Glutamatergic neuron (in vitro differentiated cells): ENCODE results near the gene TEX19. TPM values are rescaled to one million over a fixed set of nuclear protein-coding genes. Genes with fewer than 3 reads are reported as not detected.

Experiments used
- DNase-seq: peaks from one replicate; pipeline ENCODE4 v3.0.0; 2022
- H3K27ac Mint-ChIP-seq: one replicate; pipeline ENCODE4 v1.8.0; 2020; ENCODE audit warnings: mild to moderate bottlenecking, mixed read lengths, inconsistent platforms; ENCODE audit not compliant: unreplicated experiment
- H3K27me3 Mint-ChIP-seq: one replicate; pipeline ENCODE4 v1.8.0; 2020; ENCODE audit warnings: mild to moderate bottlenecking, moderate library complexity, mixed read lengths, inconsistent platforms; ENCODE audit not compliant: unreplicated experiment
- H3K36me3 Mint-ChIP-seq: one replicate; pipeline ENCODE4 v1.8.0; 2020; ENCODE audit warnings: mild to moderate bottlenecking, mixed read lengths, inconsistent platforms; ENCODE audit not compliant: unreplicated experiment
- H3K4me1 Mint-ChIP-seq: one replicate; pipeline ENCODE4 v1.8.0; 2020; ENCODE audit warnings: mild to moderate bottlenecking, low read depth, mixed read lengths, inconsistent platforms; ENCODE audit not compliant: unreplicated experiment
- H3K4me3 Mint-ChIP-seq: one replicate; pipeline ENCODE4 v1.8.0; 2020; ENCODE audit warnings: mild to moderate bottlenecking, mixed read lengths, inconsistent platforms; ENCODE audit not compliant: unreplicated experiment
- H3K9me3 Mint-ChIP-seq: one replicate; pipeline ENCODE4 v1.8.0; 2020; ENCODE audit warnings: mild to moderate bottlenecking, moderate library complexity, mixed read lengths, inconsistent platforms; ENCODE audit not compliant: unreplicated experiment
- long read RNA-seq: library from polyadenylated mRNA; unstranded; transcript quantifications from one replicate; pipeline ENCODE4 v2.0.0, GENCODE V29; 2020; ENCODE audit not compliant: unreplicated experiment
- total RNA-seq: library from RNA; stranded (reverse); fragmentation: NEBNext Ultra II Directional; extraction: Animal tissue kit (Norgen Biotek cat#: 25700); gene quantifications from one replicate; pipeline ENCODE4 v1.2.1, GENCODE V29; 2021; ENCODE audit not compliant: unreplicated experiment
- TF ChIP-seq, protein P1 (sequence below): fragments of 200-600 bp; sonication (generic); IDR thresholded peaks from one replicate; pipeline ENCODE4 v1.5.0; 2021; ENCODE audit not compliant: partially characterized antibody, unreplicated experiment

TEX19 gene, protein sequence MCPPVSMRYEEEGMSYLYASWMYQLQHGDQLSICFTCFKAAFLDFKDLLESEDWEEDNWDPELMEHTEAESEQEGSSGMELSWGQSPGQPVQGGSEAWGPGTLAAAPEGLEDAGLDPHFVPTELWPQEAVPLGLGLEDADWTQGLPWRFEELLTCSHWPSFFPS
- total RNA-seq = not detected
- long read RNA-seq = 0 reads

DNA sequence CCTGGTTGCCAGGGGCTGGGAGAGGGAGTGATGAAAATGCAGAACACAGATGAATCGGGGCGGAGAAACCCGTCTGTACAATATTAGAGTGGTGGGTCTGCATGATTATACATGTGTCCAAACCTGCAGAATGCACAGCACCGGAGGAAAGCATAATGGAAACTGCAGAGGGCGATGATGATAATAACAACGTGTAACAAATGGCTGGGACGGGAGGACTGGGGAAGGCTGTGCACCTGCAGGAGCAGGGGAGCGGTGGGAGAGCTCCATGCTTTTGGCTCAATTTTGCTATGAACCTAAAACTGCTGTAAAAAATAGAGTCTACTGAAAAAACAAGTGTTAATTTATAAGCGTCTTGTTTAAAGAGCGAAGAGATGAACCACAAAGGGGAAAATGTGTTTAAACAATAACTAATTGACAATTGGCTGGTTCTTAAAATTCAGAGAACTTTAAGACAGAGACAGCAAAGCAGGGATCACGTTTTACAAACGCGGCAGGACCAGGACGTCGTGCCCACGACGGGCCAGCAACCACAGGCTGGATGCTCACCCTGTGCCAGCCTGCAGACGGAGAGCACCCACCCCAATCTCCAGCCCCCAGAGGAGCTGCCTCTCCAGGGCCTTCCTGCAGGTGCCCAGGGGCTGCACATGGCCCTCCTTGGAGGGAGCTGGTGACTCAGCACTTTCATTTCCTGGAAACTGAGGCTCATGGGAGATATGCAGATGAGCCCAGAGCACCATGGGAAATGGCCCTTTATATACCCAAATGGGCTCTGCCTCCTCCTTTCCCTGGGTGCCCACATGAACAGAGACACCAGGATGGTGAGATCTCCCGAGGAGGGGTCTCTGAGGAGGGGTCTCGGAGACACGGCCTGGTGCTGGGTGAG lies at the start of gene TEX19:
TSS of gene TEX19 (plus strand) at position 783 of the 886 bp plus-strand sequence. CDS start 2,904 bp downstream, outside the sequence.
- TF ChIP-seq, protein P1, sequence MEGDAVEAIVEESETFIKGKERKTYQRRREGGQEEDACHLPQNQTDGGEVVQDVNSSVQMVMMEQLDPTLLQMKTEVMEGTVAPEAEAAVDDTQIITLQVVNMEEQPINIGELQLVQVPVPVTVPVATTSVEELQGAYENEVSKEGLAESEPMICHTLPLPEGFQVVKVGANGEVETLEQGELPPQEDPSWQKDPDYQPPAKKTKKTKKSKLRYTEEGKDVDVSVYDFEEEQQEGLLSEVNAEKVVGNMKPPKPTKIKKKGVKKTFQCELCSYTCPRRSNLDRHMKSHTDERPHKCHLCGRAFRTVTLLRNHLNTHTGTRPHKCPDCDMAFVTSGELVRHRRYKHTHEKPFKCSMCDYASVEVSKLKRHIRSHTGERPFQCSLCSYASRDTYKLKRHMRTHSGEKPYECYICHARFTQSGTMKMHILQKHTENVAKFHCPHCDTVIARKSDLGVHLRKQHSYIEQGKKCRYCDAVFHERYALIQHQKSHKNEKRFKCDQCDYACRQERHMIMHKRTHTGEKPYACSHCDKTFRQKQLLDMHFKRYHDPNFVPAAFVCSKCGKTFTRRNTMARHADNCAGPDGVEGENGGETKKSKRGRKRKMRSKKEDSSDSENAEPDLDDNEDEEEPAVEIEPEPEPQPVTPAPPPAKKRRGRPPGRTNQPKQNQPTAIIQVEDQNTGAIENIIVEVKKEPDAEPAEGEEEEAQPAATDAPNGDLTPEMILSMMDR = no peak
- Mint-ChIP-seq H3K27me3 (peaks cover 6% of the 10 kb centered on the region), H3K9me3 (no peaks in the 10 kb centered on the region), H3K36me3 (no peaks in the 10 kb centered on the region), H3K4me3 (no peak within 1 kb of the TSS), H3K27ac (no peak within 1 kb of the TSS), H3K4me1 (peaks cover 2% of the 10 kb centered on the region)
- DNase-seq = no peak

DNA sequence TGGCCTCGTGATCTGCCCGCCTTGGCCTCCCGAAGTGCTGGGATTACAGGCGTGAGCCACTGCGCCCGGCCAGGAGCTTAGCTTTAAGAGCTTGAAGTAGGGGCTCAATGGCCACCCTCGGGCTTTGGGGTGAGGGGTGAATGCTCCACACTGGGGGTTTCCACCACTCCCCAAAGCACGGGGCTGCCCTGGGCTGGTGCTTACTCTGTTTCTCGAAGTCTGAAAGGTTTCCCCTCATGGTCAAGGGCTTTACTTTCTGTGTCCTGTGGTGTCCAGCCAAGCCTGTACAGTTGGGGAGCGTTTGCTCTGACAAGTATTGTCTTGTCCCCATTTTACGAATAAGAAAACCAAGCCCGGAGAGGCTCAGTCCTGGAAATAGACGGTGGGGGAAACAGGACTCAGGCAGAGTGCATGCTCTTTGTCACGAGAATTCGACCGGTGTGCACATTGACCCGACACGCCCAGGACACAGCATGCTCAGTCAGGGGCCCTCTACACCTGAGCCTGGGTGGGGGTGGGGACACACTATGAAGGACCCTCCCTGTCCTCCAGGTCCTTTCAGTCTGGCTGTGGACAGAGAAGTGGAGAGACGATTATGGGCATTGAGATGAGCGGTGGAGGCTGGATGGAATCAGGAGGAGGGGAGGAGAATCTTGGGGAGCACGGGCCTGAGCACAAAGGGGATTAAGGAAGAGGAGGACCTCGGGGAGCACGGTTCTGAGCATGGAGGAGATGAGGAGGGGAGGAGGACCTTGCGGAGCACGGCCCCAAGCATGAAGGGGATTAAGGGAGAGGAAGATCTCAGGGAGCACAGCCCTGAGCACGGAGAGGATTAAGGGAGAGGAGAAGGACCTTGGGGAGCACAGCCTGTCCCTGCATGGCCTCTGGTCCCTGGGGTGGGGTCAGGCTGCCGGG lies 49.1 kb upstream of the TEX19 start:
- no peak for DNase-seq
- H3K27me3 Mint-ChIP-seq = peaks cover 7% of the 10 kb centered on the region
- H3K4me3 Mint-ChIP-seq = no peak overlapping the region
- TF ChIP-seq, protein P1 = no peak
- peaks cover 1% of the 10 kb centered on the region for H3K9me3 Mint-ChIP-seq
- H3K27ac Mint-ChIP-seq = no peak overlapping the region
- no peaks in the 10 kb centered on the region for H3K4me1 Mint-ChIP-seq
- H3K36me3 Mint-ChIP-seq = no peaks in the 10 kb centered on the region

DNA sequence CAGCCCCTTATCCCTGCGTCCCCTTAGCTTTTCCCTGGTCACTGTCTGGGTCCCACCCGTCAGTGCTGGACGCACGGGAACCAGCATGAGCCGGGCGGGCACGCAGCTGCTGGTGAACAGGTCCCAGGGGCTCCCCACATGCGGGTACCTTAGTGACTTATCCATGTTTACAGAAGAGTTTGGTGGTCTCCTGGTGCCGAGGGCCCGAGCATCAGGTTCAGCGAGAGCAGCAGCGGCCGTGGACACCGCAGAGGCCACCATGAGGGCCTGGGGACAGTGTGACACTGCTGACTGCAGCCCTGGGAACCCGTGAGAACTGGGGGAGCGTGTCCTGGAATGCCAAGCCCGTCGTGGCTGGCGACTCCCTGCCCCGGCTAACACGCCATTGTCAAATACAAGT lies 48.2 kb upstream of the TEX19 start:
- Mint-ChIP-seq H3K27ac (no peak overlapping the region), H3K36me3 (no peaks in the 10 kb centered on the region), H3K9me3 (peaks cover 1% of the 10 kb centered on the region), H3K4me3 (no peak overlapping the region), H3K4me1 (peaks cover 3% of the 10 kb centered on the region), H3K27me3 (peaks cover 8% of the 10 kb centered on the region)
- TF ChIP-seq, protein P1 = no peak
- no peak for DNase-seq

DNA sequence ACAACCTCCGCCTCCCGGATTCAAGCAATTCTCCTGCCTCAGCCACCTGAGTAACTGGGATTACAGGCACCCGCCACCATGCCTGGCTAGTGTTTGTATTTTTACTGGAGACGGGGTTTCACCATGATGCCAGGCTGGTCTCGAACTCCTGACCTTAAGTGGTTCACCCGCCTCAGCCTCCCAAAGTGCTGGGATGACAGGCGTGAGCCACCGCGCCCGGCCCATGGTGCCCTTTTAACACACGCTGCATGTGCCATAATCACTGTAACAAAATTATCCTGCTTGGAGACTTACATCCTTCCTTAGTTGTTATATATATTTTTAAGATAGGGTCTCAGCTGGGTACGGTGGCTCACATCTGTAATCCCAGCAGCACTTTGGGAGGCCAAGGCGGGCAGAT lies 47.1 kb upstream of the TEX19 start:
- no peak for DNase-seq
- Mint-ChIP-seq H3K27ac (no peak overlapping the region), H3K4me1 (peaks cover 3% of the 10 kb centered on the region), H3K9me3 (no peaks in the 10 kb centered on the region), H3K4me3 (no peak overlapping the region), H3K27me3 (peaks cover 9% of the 10 kb centered on the region), H3K36me3 (no peaks in the 10 kb centered on the region)
- TF ChIP-seq, protein P1 = no peak
